PFSK-1 (cell line): ENCODE measurements around the gene ADAMTS9.

Experiments
- FOXP2 ChIP-seq: optimal IDR thresholded peaks from 2 replicates; pipeline ENCODE3; 2011; ENCODE audit warnings: borderline replicate concordance, control low read depth, inconsistent platforms; ENCODE audit not compliant: insufficient read depth; ENCODE audit errors: extremely low read length, extremely low read depth
- POLR2AphosphoS5 ChIP-seq: IDR thresholded peaks from 2 replicates; pipeline ENCODE4 v1.6.1; 2012; ENCODE audit warnings: low read depth, mild to moderate bottlenecking, control low read depth, low read length, moderate library complexity
- REST ChIP-seq, 2 experiments: IDR thresholded peaks; 2 replicates each; pipeline versions ENCODE4 v1.6.1 to v1.8.0; 2011 to 2012; ENCODE audit warnings: low read depth in 2 of 2, low read length in 2 of 2, control low read depth in 1 of 2, inconsistent platforms in 1 of 2, mild to moderate bottlenecking in 1 of 2, moderate library complexity in 1 of 2; ENCODE audit not compliant: insufficient read depth in 1 of 2
- SIN3A ChIP-seq: IDR thresholded peaks from 2 replicates; pipeline ENCODE4 v1.6.1; 2012; ENCODE audit warnings: mild to moderate bottlenecking, low read length, moderate library complexity, borderline replicate concordance; ENCODE audit not compliant: insufficient read depth
- TAF1 ChIP-seq: IDR thresholded peaks from 2 replicates; pipeline ENCODE4 v1.6.1; 2012; ENCODE audit warnings: low read length, control low read depth, borderline replicate concordance; ENCODE audit not compliant: insufficient read depth

ADAMTS9 gene

GRCh38 chr3:64627042-64627441 is 60.8 kb downstream of the ADAMTS9 start:
- TF ChIP-seq POLR2AphosphoS5 (no peak), SIN3A (no peak), REST (IDR thresholded peaks at IDR 0.05; ENCODE audit: insufficient read depth in 1 of 2, low read depth in 2 of 2, low read length in 2 of 2) (no peak), TAF1 (no peak), FOXP2 (no peak)

- TF ChIP-seq REST (IDR thresholded peaks at IDR 0.05; ENCODE audit: insufficient read depth in 1 of 2, low read depth in 2 of 2, low read length in 2 of 2) (no peak), POLR2AphosphoS5 (no peak), FOXP2 (no peak), SIN3A (no peak), TAF1 (no peak)
These were observed 62.4 kb downstream of the ADAMTS9 start for GRCh38 chr3:64625381-64625780.

GRCh38 chr3:64623125-64623524 is 64.7 kb downstream of the ADAMTS9 start:
- TF ChIP-seq TAF1 (no peak), FOXP2 (no peak), SIN3A (no peak), REST (IDR thresholded peaks at IDR 0.05; ENCODE audit: insufficient read depth in 1 of 2, low read depth in 2 of 2, low read length in 2 of 2) (no peak), POLR2AphosphoS5 (no peak)

GRCh38 chr3:64621726-64622395 is 65.9 kb downstream of the ADAMTS9 start:
- no peak for TF ChIP-seq SIN3A
- no peak for TF ChIP-seq POLR2AphosphoS5
- no peak for TF ChIP-seq TAF1
- TF ChIP-seq FOXP2, result no peak
- TF ChIP-seq REST (IDR thresholded peaks at IDR 0.05; ENCODE audit: insufficient read depth in 1 of 2, low read depth in 2 of 2, low read length in 2 of 2), result no peak

GRCh38 chr3:64621275-64621674 is 66.5 kb downstream of the ADAMTS9 start:
- TF ChIP-seq TAF1 (no peak), POLR2AphosphoS5 (no peak), REST (IDR thresholded peaks at IDR 0.05; ENCODE audit: insufficient read depth in 1 of 2, low read depth in 2 of 2, low read length in 2 of 2) (no peak), SIN3A (no peak), FOXP2 (no peak)
